Stimulated activated CD8-positive, alpha-beta memory T cell treated with anti-CD3 and anti-CD28 coated beads, Interleukin-15, amount 100 ng/mL, for 4 hours (primary cell): ENCODE results near the gene CRHR1.

Experiments
- DNase-seq, 2 donors: peaks; one replicate each; pipeline ENCODE4 v3.0.0-alpha.2; 2020; ENCODE audit warnings: low read depth in 2 of 2

The CRHR1 gene

GRCh38 chr17:45867171-45867570 is 83.1 kb downstream of the CRHR1 start:
- DNase-seq: no peak

GRCh38 chr17:45867702-45868101 is 83.6 kb downstream of the CRHR1 start:
- no peak for DNase-seq

DNA sequence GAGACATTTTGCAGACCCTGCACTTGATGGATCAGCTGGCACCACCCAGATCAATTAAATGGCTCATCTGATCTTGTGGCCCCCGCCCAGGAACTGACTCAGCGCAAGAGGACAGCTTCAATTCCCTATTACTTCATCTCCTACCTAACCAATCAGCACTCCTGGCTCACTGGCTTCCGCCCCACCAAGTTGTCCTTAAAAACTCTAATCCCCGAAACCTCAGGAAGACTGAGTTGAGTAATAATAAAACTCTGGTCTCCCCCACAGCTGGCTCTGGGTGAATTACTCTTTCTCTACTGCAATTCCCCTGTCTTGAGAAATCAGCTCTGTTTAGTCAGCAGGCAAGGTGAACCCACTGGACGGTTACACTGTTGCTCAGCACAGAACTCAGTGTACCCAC is 84.2 kb downstream of the CRHR1 start:
- DNase-seq: no peak

DNA sequence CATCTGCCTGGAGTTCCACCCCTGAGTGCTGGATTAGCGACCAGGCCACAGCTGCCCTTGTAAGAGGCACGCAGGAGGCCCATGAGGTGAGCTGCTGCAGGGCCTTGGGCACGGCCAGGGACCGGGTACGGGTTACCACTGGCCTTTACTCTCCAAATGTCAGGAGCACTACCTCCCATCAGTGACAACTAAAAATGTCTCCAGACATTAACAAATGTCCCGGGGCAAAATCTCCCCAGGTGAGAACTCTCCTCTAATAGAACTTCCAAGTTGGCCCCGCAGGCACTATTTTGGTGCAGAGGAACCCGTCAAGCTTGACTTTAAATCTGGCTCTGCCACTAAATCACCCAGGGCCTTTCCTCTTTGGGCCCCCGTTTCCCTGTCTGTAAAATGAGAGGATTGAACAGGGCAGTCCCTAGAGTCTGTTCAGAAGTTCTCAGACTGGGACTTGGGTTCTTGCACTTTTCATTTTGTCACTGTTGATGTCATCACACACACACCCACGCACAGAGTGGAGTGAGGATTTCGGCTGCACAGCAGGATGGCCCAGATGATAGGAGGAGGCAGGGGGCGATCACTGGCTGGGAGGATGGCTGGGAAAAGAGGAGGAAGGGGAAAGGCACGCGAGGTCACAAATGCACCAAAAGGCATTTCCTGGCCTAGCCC is 85.7 kb downstream of the CRHR1 start:
- DNase-seq: no peak

DNA sequence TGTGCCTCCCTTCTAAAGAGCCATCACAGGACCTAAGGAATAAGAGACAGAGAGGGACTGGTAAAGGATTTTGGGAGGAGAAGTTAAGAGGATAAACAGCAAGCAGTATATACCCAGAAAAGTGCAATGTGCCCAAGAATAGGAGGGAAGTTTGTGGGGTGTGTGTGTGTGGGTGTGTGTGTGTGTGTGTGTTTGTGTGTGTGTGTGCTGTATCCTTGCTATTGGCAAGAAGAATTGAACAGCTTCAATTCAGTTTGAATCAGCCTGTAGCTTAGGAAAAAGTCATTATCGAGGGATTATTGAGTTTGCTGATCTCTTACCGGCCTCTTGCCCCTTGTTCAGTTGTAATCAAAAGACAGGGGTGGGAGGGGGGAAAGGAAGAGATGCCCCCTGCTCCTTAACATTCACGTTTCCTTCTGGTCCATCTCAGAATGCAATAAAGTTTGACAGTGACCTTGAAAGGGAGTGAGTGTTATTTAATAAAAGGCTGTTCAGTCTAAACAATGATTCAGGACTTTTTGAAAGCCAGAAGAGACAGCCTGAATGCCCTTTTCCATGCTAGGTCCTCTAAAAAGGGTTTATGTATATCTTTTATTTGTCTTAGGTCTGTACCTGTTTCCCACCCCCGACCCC is 86.3 kb downstream of the CRHR1 start:
- DNase-seq: no peak

DNA sequence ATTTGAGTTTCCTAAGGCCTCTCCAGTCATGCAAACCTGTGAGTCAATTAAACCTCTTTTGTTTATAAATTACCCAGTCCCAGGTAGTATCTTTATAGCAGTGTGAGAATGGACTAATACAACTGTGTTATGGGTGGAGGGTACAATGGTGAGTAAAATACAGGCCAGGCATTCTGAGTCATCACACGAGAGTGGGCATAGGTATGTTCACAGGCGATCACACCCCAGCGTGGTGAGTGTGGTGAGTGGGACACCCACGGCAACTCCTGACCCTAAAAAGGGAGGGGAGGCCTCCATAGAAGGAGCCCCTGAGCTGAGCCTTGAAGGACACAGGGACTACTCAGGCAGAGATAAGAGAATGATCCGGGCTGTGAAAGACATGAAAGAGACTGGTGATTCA is 87.6 kb downstream of the CRHR1 start:
- no peak for DNase-seq

DNA sequence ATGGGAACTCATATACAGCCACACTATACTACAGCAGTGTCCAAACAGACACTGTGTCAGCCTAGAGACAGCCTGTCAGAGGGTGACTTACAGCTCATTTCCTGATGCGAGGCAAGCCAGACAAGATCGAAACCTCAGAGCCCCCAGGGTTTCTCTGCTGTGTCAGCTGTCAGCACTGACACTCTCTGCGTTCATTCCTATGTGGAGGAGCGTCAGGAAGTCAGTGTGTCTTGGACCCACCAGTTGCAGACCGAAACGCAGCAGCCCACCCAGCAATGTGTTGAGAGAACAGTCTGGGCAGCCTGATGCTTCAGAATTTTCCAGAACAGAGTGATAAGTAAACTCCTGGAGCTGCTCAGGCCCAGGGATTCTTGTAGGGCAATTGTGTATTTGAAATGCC is 89.6 kb downstream of the CRHR1 start:
- no peak for DNase-seq

GRCh38 chr17:45874151-45874550 is 90.0 kb downstream of the CRHR1 start:
- DNase-seq: no peak

DNA sequence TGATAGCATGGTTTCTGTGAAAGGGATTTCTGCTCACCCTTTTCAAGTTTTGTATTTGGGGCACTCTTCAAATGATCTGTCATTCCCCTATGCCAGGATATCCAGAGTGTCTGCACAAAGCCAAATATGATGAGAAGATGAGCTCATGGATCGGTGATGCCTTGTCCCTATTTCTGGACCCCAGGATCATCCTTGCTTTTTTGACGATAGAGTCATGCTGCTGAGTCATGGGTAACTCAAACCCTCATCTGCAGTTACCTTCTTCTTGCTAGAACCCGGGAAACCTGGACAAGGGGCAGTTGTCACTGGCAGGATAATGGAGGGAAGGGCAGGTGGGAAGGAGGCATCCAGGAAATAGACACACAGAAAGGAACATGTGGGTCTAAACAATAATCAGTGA is 92.4 kb downstream of the CRHR1 start:
- DNase-seq: no peak

GRCh38 chr17:45877467-45877866 is 93.3 kb downstream of the CRHR1 start:
- no peak for DNase-seq

GRCh38 chr17:45883063-45883462 is 98.9 kb downstream of the CRHR1 start:
- DNase-seq: no peak
